HG03139 (cell line): ENCODE results near the gene MICAL1.
"Not testable (repeated sequence)": the region's sequence is repeated elsewhere in the genome, so short reads cannot be mapped to it uniquely, and the experiment has no call there.

ENCODE experiments used
- ATAC-seq: cut with Tn5 transposase; IDR thresholded peaks from one replicate; pipeline ENCODE4 v1.9.1; 2021; ENCODE audit not compliant: unreplicated experiment

MICAL1 gene

GRCh38 chr6:109478222-109478805 lies 22.7 kb upstream of the MICAL1 start:
- ATAC-seq = no peak

- no peak for ATAC-seq
These were observed 22.2 kb upstream of the MICAL1 start for GRCh38 chr6:109477725-109478124.

- no peak for ATAC-seq
These were observed 21.6 kb upstream of the MICAL1 start for GRCh38 chr6:109477184-109477583.

GRCh38 chr6:109475625-109476024 lies 20.1 kb upstream of the MICAL1 start:
- no peak for ATAC-seq

GRCh38 chr6:109474995-109475394 lies 19.4 kb upstream of the MICAL1 start:
- no peak for ATAC-seq

- ATAC-seq = no peak
These were observed 17.5 kb upstream of the MICAL1 start for GRCh38 chr6:109473120-109473519.

- ATAC-seq = peak; percentile 51
These were observed 16.8 kb upstream of the MICAL1 start for GRCh38 chr6:109472132-109472995.

- no peak for ATAC-seq
These were observed 15.7 kb upstream of the MICAL1 start for GRCh38 chr6:109471105-109471810.

- ATAC-seq = no peak
These were observed 14.1 kb upstream of the MICAL1 start for GRCh38 chr6:109469591-109470189.

GRCh38 chr6:109467696-109468095 lies 12.1 kb upstream of the MICAL1 start:
- ATAC-seq = no peak

GRCh38 chr6:109466212-109466923 lies 10.8 kb upstream of the MICAL1 start:
- ATAC-seq = no peak

- ATAC-seq = no peak
These were observed 10.2 kb upstream of the MICAL1 start for GRCh38 chr6:109465772-109466171.

GRCh38 chr6:109461733-109462526 lies 6.4 kb upstream of the MICAL1 start:
- no peak for ATAC-seq

- not testable (repeated sequence) for ATAC-seq
These were observed 5.6 kb upstream of the MICAL1 start for GRCh38 chr6:109461205-109461604.

GRCh38 chr6:109460161-109460829 lies 4.7 kb upstream of the MICAL1 start:
- ATAC-seq = no peak

- no peak for ATAC-seq
These were observed 3.4 kb upstream of the MICAL1 start for GRCh38 chr6:109458774-109459531.

GRCh38 chr6:109457562-109457996 lies 2.0 kb upstream of the MICAL1 start:
- ATAC-seq = no peak

- ATAC-seq = no peak
These were observed 1.4 kb upstream of the MICAL1 start for GRCh38 chr6:109456710-109457561.
